Measurements from ENCODE around the gene CARD9. TPM values are rescaled to one million over a fixed set of nuclear protein-coding genes. Genes with fewer than 3 reads are reported as not detected.

The CARD9 gene
- total RNA-seq, 1 experiment from 2014 or later: 5.6 TPM

GRCh38 chr9:136347472-136348256 lies 25.8 kb downstream of the CARD9 start:
- H3K14ac ChIP-seq (ENCODE audit: insufficient read depth, low read length): no peak overlapping the region; the same call in 1 of the 2 replicates
- H2BK120ac ChIP-seq (ENCODE audit: low read depth, low read length, poor library complexity, severe bottlenecking): no peak overlapping the region
- no peaks in the 10 kb centered on the region for H3K9me3 ChIP-seq (ENCODE audit: control insufficient read depth, low read depth, low read length)
- H2AK5ac ChIP-seq (ENCODE audit: insufficient read length, low read length): no peak overlapping the region
- no peaks in the 10 kb centered on the region for H3K9me3 Mint-ChIP-seq
- no peak overlapping the region for H4K8ac ChIP-seq (replicated peaks; ENCODE audit: insufficient read length, low read depth, low read length)
- H3K27ac Mint-ChIP-seq: no peak overlapping the region
- no peaks in the 10 kb centered on the region; the same call in 1 of the 2 replicates for H3K27me3 Mint-ChIP-seq (ENCODE audit: low read depth)
- no peak overlapping the region for H3K56ac ChIP-seq (ENCODE audit: insufficient read length, low read depth, low read length)
- H4K5ac ChIP-seq (ENCODE audit: insufficient read length, low read depth, low read length): no peak overlapping the region
- no peak overlapping the region for H3K9ac ChIP-seq (ENCODE audit: extremely low read depth, insufficient read length, low read length)
- peaks cover 3 to 17% of the 10 kb centered on the region in 2 experiments; a peak in 2 of 4 replicates for H3K4me1 Mint-ChIP-seq
- no peak for DNase-seq
- TF ChIP-seq CTCF (conservative IDR thresholded peaks at IDR 0.05): no peak
- H4K20me1 ChIP-seq (ENCODE audit: control insufficient read depth, insufficient read depth, insufficient read length): no peaks in the 10 kb centered on the region
- H3K36me3 Mint-ChIP-seq (ENCODE audit: insufficient read depth in 1 of 3, low read depth in 3 of 3): no peaks in the 10 kb centered on the region
- H3K4ac ChIP-seq (ENCODE audit: low read depth, low read length): no peak overlapping the region
- H4K91ac ChIP-seq (ENCODE audit: insufficient read length, low read depth, low read length): no peak overlapping the region
- H2BK12ac ChIP-seq (ENCODE audit: insufficient read length, low read depth, low read length): no peak overlapping the region
- H3K23me2 ChIP-seq (ENCODE audit: insufficient read length, low read depth, low read length, poor library complexity, severe bottlenecking): no peaks in the 10 kb centered on the region
- H3T11ph ChIP-seq (ENCODE audit: low read length): no peak overlapping the region
- no peaks in the 10 kb centered on the region for H3K79me1 ChIP-seq (ENCODE audit: insufficient read depth, low read depth, low read length, poor library complexity, severe bottlenecking)
- no peak overlapping the region for H2BK15ac ChIP-seq (ENCODE audit: low read depth, low read length)
- H3K18ac ChIP-seq (ENCODE audit: insufficient read length, low read depth, low read length): no peak overlapping the region
- H3K23ac ChIP-seq (ENCODE audit: insufficient read length, low read depth, low read length): no peak overlapping the region
- H3K4me2 ChIP-seq (ENCODE audit: insufficient read depth, insufficient read length, low read length): no peak overlapping the region
- H3K27me3 ChIP-seq (ENCODE audit: insufficient read depth, low read length): no peaks in the 10 kb centered on the region
- H2BK20ac ChIP-seq (ENCODE audit: low read depth, low read length, poor library complexity, severe bottlenecking): no peak overlapping the region
- H2BK5ac ChIP-seq (ENCODE audit: insufficient read length, low read length): no peak overlapping the region
- H3K4me1 ChIP-seq (ENCODE audit: insufficient read depth, low read length): no peaks in the 10 kb centered on the region
- no peak overlapping the region for H3K4me3 Mint-ChIP-seq
- no peaks in the 10 kb centered on the region for H3K79me2 ChIP-seq (ENCODE audit: insufficient read depth, low read length)
- WGBS (ENCODE audit: extremely low coverage, insufficient read length, low lambda C conversion rate): no CpG with 5 or more reads among the region's 34 CpGs
- H3K27ac ChIP-seq (ENCODE audit: insufficient read length, low read depth, low read length): no peak overlapping the region
- H2AFZ ChIP-seq (ENCODE audit: low read length): no peak overlapping the region

Measured in H9 (cell line).